OCI-LY3 (cell line): Measurements from ENCODE around the gene AVEN.

Experiments
- H2AFZ ChIP-seq: fragments of 200-600, 300-600 bp; shearing (Covaris generic); 2 replicates; pipeline ENCODE4 v1.6.0; 2014; ENCODE audit warnings: antibody characterized with exemption, low read depth, low read length
- H3K27ac ChIP-seq: fragments of 200-600, 300-600 bp; sonication (generic); 2 replicates; pipeline ENCODE4 v1.5.1; 2014; ENCODE audit warnings: mild to moderate bottlenecking, low read length, moderate library complexity, mixed read lengths
- H3K27me3 ChIP-seq: fragments of 200-600, 300-600 bp; sonication (generic); 2 replicates; pipeline ENCODE4 v1.6.1; 2014; ENCODE audit warnings: low read depth, low read length, mixed read lengths
- H3K36me3 ChIP-seq: fragments of 200-600, 300-600 bp; sonication (generic); replicated peaks from 2 replicates; pipeline ENCODE3; 2014; ENCODE audit warnings: low read depth, low read length, mixed read lengths
- H3K4me1 ChIP-seq: fragments of 300-600, 200-600 bp; sonication (generic); 2 replicates; pipeline ENCODE4 v1.6.1; 2014; ENCODE audit warnings: low read length, mixed read lengths
- H3K4me2 ChIP-seq: fragments of 200-600, 300-600 bp; sonication (generic); 2 replicates; pipeline ENCODE4 v1.6.1; 2014; ENCODE audit warnings: low read length, mixed read lengths
- H3K4me3 ChIP-seq: fragments of 300-600, 200-600 bp; sonication (generic); 2 replicates; pipeline ENCODE4 v1.5.1; 2014; ENCODE audit warnings: antibody characterized with exemption, mild to moderate bottlenecking, low read length, moderate library complexity
- H3K79me2 ChIP-seq: fragments of 300-600, 200-600 bp; shearing (Covaris generic); 2 replicates; pipeline ENCODE4 v1.6.1; 2014; ENCODE audit warnings: mild to moderate bottlenecking, low read length, mixed read lengths
- H3K9ac ChIP-seq: fragments of 300-600, 200-600 bp; shearing (Covaris generic); 2 replicates; pipeline ENCODE4 v1.6.0; 2014; ENCODE audit warnings: mild to moderate bottlenecking, low read length, moderate library complexity
- H3K9me3 ChIP-seq: fragments of 200-600, 300-600 bp; shearing (Covaris generic); 2 replicates; pipeline ENCODE4 v1.6.1; 2014; ENCODE audit warnings: low read length, mixed read lengths; ENCODE audit not compliant: insufficient read depth
- H4K20me1 ChIP-seq: fragments of 200-600, 300-600 bp; sonication (generic); 2 replicates; pipeline ENCODE4 v1.6.1; 2016; ENCODE audit warnings: low read length, mixed read lengths; ENCODE audit not compliant: insufficient read depth
- CTCF ChIP-seq: fragments of 200-600, 300-600 bp; sonication (generic); IDR thresholded peaks from 2 replicates; pipeline ENCODE4 v1.5.1; 2014; ENCODE audit warnings: antibody characterized with exemption, low read length, low read depth
- EZH2phosphoT487 ChIP-seq: fragments of 200-600 bp; shearing (Covaris generic); IDR thresholded peaks from 2 replicates; pipeline ENCODE4 v1.6.1; 2018; ENCODE audit warnings: antibody characterized with exemption, mixed run types, low read depth

Gene AVEN

DNA sequence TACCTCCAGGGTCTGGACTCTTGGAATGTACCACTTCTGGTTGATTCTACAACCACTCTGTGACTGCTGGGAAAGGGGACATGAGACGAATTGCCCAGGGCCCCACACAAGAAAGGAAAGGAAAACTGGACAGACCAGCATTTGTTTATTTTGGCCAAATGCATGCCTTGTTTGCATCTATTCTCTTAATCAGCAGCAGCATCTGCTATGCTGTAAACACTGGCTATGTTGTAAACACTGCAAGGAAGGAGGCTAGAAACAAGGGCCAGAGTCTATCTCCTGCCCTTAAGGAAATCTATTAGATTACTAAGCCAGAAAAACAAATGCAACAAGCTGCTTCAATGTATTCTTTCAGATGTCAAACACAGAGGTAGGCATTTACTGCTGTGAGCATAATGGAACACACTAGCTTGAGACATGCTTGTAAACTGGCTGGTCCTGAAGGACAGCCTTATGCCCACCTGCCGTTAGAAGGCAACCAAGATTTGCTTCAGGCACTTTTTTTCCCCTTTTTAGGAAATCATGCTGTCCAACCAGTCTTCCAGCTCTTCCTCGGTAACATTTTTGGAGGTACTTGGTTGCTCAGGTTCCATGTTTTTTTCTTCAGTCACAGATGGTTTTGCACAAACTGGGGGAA lies 172.8 kb downstream of the AVEN start:
- TF ChIP-seq CTCF (no peak), EZH2phosphoT487 (no peak)
- Histone ChIP-seq H3K79me2 (no peaks in the 10 kb centered on the region), H3K9me3 (no peaks in the 10 kb centered on the region)

GRCh38 chr15:33865416-33865815 lies 173.6 kb downstream of the AVEN start:
- Histone ChIP-seq H3K4me1 (no peaks in the 10 kb centered on the region), H3K79me2 (no peaks in the 10 kb centered on the region), H3K36me3 (no peaks in the 10 kb centered on the region), H3K27me3 (no peaks in the 10 kb centered on the region), H3K9ac (no peak overlapping the region), H3K27ac (no peak overlapping the region), H3K4me3 (no peak overlapping the region), H4K20me1 (no peaks in the 10 kb centered on the region), H3K9me3 (no peaks in the 10 kb centered on the region), H3K4me2 (no peak overlapping the region), H2AFZ (no peak overlapping the region)
- TF ChIP-seq EZH2phosphoT487 (no peak), CTCF (no peak)

More for the DNA sequence above, 172.8 kb downstream of the AVEN start:
- Histone ChIP-seq H3K36me3 (no peaks in the 10 kb centered on the region), H3K4me2 (no peak overlapping the region), H3K27ac (no peak overlapping the region), H3K4me1 (no peaks in the 10 kb centered on the region), H2AFZ (no peak overlapping the region), H3K9ac (no peak overlapping the region), H3K27me3 (no peaks in the 10 kb centered on the region), H3K4me3 (no peak overlapping the region), H4K20me1 (no peaks in the 10 kb centered on the region)

DNA sequence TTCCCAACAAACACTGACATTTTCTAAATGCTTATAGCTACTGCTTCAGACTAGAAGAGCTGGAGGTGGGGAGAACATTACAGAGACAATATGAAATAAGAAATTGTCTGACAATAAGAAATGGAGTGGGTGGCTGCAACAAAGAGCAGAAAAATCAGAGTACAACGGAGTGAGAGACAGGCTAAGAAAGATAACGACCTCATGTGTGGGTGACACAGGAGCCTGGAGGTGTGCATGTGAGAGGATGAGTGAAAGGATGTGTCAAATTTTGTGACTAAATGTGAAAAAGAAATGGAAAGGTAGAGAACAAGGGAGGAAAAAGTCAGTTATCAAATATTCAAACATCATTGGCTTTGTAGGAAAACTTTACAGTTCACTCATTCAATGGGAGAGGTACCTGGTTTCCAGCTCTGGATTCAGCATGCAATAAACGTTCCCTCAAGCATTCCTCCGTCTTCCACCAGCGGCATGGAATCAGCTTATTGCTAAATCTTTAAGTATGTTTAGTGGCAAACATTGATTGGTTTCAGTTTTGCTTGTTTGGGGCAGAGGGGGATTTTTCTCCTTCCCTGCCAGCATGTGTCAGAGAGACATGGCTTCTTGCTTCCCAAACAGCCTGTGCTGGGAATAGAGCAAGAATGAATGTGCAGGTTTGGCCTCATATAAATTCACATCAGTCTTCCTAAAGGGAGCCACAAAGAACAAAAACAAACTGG lies 174.5 kb downstream of the AVEN start:
- no peaks in the 10 kb centered on the region for H4K20me1 ChIP-seq
- H3K9ac ChIP-seq = no peak overlapping the region
- TF ChIP-seq EZH2phosphoT487 = no peak
- no peaks in the 10 kb centered on the region for H3K79me2 ChIP-seq
- no peak overlapping the region for H3K4me3 ChIP-seq
- H2AFZ ChIP-seq = no peak overlapping the region
- no peaks in the 10 kb centered on the region for H3K4me1 ChIP-seq
- H3K36me3 ChIP-seq = no peaks in the 10 kb centered on the region
- no peaks in the 10 kb centered on the region for H3K27me3 ChIP-seq
- no peak overlapping the region for H3K27ac ChIP-seq
- no peak overlapping the region for H3K4me2 ChIP-seq
- H3K9me3 ChIP-seq = no peaks in the 10 kb centered on the region

DNA sequence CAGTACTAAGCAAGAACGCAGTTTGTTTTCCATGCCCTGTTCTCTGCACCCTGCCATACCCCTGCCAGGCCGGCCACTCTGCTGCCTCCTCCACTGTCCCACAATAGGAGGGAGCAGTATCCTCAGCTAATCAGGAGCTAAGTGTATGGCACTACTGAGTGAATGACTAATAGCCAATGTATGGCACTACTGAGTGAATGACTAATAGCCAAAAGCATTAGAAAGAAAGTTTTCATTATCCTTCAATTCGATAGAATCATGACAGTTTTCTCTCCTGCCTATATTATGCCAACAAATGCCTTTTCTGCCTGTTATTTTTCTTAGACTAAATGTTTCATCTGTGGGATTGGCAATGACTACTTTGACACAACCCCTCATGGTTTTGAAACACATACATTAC lies 178.2 kb downstream of the AVEN start:
- no peak overlapping the region for H3K4me3 ChIP-seq
- H3K27ac ChIP-seq = no peak overlapping the region
- no peaks in the 10 kb centered on the region for H3K4me1 ChIP-seq
- no peaks in the 10 kb centered on the region for H3K36me3 ChIP-seq
- no peaks in the 10 kb centered on the region for H4K20me1 ChIP-seq
- H2AFZ ChIP-seq = no peak overlapping the region
- H3K4me2 ChIP-seq = no peak overlapping the region
- H3K27me3 ChIP-seq = no peaks in the 10 kb centered on the region
- TF ChIP-seq EZH2phosphoT487 (no peak), CTCF (no peak)
- no peaks in the 10 kb centered on the region for H3K9me3 ChIP-seq
- no peak overlapping the region for H3K9ac ChIP-seq
- H3K79me2 ChIP-seq = no peaks in the 10 kb centered on the region
